ENCODE measurements around the gene FHAD1. TPM values are rescaled to one million over a fixed set of nuclear protein-coding genes. Genes with fewer than 3 reads are reported as not detected.
"Not testable (repeated sequence)": the region's sequence is repeated elsewhere in the genome, so short reads cannot be mapped to it uniquely, and the experiment has no call there.

Gene FHAD1
- total and polyA plus RNA-seq, 4 donors = under 0.01 to 0.13 (median 0.05) TPM; not detected in 1

- TF ChIP-seq, protein P1, sequence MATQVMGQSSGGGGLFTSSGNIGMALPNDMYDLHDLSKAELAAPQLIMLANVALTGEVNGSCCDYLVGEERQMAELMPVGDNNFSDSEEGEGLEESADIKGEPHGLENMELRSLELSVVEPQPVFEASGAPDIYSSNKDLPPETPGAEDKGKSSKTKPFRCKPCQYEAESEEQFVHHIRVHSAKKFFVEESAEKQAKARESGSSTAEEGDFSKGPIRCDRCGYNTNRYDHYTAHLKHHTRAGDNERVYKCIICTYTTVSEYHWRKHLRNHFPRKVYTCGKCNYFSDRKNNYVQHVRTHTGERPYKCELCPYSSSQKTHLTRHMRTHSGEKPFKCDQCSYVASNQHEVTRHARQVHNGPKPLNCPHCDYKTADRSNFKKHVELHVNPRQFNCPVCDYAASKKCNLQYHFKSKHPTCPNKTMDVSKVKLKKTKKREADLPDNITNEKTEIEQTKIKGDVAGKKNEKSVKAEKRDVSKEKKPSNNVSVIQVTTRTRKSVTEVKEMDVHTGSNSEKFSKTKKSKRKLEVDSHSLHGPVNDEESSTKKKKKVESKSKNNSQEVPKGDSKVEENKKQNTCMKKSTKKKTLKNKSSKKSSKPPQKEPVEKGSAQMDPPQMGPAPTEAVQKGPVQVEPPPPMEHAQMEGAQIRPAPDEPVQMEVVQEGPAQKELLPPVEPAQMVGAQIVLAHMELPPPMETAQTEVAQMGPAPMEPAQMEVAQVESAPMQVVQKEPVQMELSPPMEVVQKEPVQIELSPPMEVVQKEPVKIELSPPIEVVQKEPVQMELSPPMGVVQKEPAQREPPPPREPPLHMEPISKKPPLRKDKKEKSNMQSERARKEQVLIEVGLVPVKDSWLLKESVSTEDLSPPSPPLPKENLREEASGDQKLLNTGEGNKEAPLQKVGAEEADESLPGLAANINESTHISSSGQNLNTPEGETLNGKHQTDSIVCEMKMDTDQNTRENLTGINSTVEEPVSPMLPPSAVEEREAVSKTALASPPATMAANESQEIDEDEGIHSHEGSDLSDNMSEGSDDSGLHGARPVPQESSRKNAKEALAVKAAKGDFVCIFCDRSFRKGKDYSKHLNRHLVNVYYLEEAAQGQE (IDR thresholded peaks at IDR 0.05) = no peak
- TF ChIP-seq JUND (IDR thresholded peaks at IDR 0.05) (no peak), EGR1 (IDR thresholded peaks at IDR 0.05; ENCODE audit: low read depth in 2 of 2) (no peak)
Observed at GRCh38 chr1:15431571-15431948, 184.5 kb downstream of the FHAD1 start (continued).

GRCh38 chr1:15432324-15432723, 185.3 kb downstream of the FHAD1 start:
- DNase-seq (ENCODE audit: low spot score) = no peak
- Histone ChIP-seq H3K4me1 (ENCODE audit: control insufficient read depth in 4 of 4, insufficient read depth in 4 of 4, low read length in 3 of 4) (peaks cover 0 to 8% (median 5%) of the 10 kb centered on the region in 4 donors), H3K9ac (ENCODE audit: low read depth in 1 of 2, low read length in 2 of 2) (no peak overlapping the region), H3K4me3 (ENCODE audit: low read depth in 1 of 3, low read length in 3 of 3) (no peak overlapping the region), H3K36me3 (ENCODE audit: control insufficient read depth in 4 of 4, insufficient read depth in 3 of 4, low read depth in 1 of 4, low read length in 3 of 4) (peaks cover 0 to 4% (median 0%) of the 10 kb centered on the region in 4 donors), H3K27me3 (ENCODE audit: control insufficient read depth in 4 of 4, insufficient read depth in 4 of 4, low read length in 3 of 4) (no peaks in the 10 kb centered on the region), H3K9me3 (ENCODE audit: control insufficient read depth in 4 of 4, low read length in 3 of 4) (no peaks in the 10 kb centered on the region), H3K27ac (ENCODE audit: low read depth in 1 of 2, low read length in 2 of 2) (no peak overlapping the region)
- whole genome bisulfite sequencing = 82% methylated on average over 9 of the region's 9 CpGs
- TF ChIP-seq, protein P2, sequence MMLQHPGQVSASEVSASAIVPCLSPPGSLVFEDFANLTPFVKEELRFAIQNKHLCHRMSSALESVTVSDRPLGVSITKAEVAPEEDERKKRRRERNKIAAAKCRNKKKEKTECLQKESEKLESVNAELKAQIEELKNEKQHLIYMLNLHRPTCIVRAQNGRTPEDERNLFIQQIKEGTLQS (IDR thresholded peaks at IDR 0.05) = no peak
- TF ChIP-seq, protein P3, sequence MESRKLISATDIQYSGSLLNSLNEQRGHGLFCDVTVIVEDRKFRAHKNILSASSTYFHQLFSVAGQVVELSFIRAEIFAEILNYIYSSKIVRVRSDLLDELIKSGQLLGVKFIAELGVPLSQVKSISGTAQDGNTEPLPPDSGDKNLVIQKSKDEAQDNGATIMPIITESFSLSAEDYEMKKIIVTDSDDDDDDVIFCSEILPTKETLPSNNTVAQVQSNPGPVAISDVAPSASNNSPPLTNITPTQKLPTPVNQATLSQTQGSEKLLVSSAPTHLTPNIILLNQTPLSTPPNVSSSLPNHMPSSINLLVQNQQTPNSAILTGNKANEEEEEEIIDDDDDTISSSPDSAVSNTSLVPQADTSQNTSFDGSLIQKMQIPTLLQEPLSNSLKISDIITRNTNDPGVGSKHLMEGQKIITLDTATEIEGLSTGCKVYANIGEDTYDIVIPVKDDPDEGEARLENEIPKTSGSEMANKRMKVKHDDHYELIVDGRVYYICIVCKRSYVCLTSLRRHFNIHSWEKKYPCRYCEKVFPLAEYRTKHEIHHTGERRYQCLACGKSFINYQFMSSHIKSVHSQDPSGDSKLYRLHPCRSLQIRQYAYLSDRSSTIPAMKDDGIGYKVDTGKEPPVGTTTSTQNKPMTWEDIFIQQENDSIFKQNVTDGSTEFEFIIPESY (IDR thresholded peaks at IDR 0.05) = no peak
- TF ChIP-seq RXRA (IDR thresholded peaks at IDR 0.05) (no peak), FOXA2 (IDR thresholded peaks at IDR 0.05) (no peak)

DNA sequence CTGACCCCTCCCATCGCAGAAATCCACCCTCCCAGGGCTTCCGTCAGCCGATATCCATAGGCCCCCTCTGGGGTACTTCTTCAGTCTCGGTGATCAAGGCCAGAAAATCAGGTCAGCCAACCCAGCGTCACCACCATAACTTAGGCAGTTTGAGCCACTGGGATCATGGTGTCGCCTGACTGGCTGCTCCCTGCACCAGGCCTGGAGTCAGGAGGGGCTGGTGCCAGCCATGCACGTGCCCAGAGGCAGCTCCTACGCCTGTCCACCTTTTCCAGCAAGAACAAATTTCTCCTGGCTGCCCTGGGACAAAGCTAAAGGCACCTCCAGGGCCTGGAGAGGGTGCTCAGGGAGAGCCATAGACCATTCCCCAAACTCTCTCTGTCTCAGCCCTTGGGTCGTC, 186.4 kb downstream of the FHAD1 start:
- Histone ChIP-seq H3K27me3 (ENCODE audit: control insufficient read depth in 4 of 4, insufficient read depth in 4 of 4, low read length in 3 of 4) (no peaks in the 10 kb centered on the region), H3K4me1 (ENCODE audit: control insufficient read depth in 4 of 4, insufficient read depth in 4 of 4, low read length in 3 of 4) (peaks cover 0 to 8% (median 5%) of the 10 kb centered on the region in 4 donors), H3K27ac (ENCODE audit: low read depth in 1 of 2, low read length in 2 of 2) (no peak overlapping the region), H3K36me3 (ENCODE audit: control insufficient read depth in 4 of 4, insufficient read depth in 3 of 4, low read depth in 1 of 4, low read length in 3 of 4) (no peaks in the 10 kb centered on the region), H3K9ac (ENCODE audit: low read depth in 1 of 2, low read length in 2 of 2) (no peak overlapping the region), H3K9me3 (ENCODE audit: control insufficient read depth in 4 of 4, low read length in 3 of 4) (no peaks in the 10 kb centered on the region), H3K4me3 (ENCODE audit: low read depth in 1 of 3, low read length in 3 of 3) (no peak overlapping the region)
- DNase-seq (ENCODE audit: low spot score) = no peak
- TF ChIP-seq JUND (IDR thresholded peaks at IDR 0.05) = no peak
- no peak for TF ChIP-seq GABPA (IDR thresholded peaks at IDR 0.05 in 1 of 2, conservative IDR thresholded peaks at IDR 0.05 in 1 of 2)
- no peak for TF ChIP-seq EGR1 (IDR thresholded peaks at IDR 0.05; ENCODE audit: low read depth in 2 of 2)
- TF ChIP-seq, protein P3 (IDR thresholded peaks at IDR 0.05) = no peak
- no peak for TF ChIP-seq YY1 (IDR thresholded peaks at IDR 0.05)
- no peak for TF ChIP-seq TAF1 (conservative IDR thresholded peaks at IDR 0.05)
- TF ChIP-seq SP1 (IDR thresholded peaks at IDR 0.05) = no peak
- WGBS = 88% methylated on average over 9 of the region's 9 CpGs

GRCh38 chr1:15434739-15435138, 187.7 kb downstream of the FHAD1 start:
- WGBS = 41% methylated on average over 8 of the region's 8 CpGs
- not testable (repeated sequence) for H3K27me3 ChIP-seq (ENCODE audit: control insufficient read depth in 4 of 4, insufficient read depth in 4 of 4, low read length in 3 of 4); H3K36me3 ChIP-seq (ENCODE audit: control insufficient read depth in 4 of 4, insufficient read depth in 3 of 4, low read depth in 1 of 4, low read length in 3 of 4); H3K9me3 ChIP-seq (ENCODE audit: control insufficient read depth in 4 of 4, low read length in 3 of 4); H3K4me3 ChIP-seq (ENCODE audit: low read depth in 1 of 3, low read length in 3 of 3); H3K9ac ChIP-seq (ENCODE audit: low read depth in 1 of 2, low read length in 2 of 2); DNase-seq (ENCODE audit: low spot score); H3K4me1 ChIP-seq (ENCODE audit: control insufficient read depth in 4 of 4, insufficient read depth in 4 of 4, low read length in 3 of 4); H3K27ac ChIP-seq (ENCODE audit: low read depth in 1 of 2, low read length in 2 of 2)

Data from liver (tissue), 9 donors.